ENCODE data around the gene KIFAP3.

GRCh38 chr1:169896013-169896412 is 178.5 kb downstream of the KIFAP3 start:
- TF ChIP-seq CTCF (IDR thresholded peaks at IDR 0.05) (no peak), POLR2A (IDR thresholded peaks at IDR 0.05) (no peak)

Measured in thyroid gland (tissue), 4 donors.